ENCODE results near the gene ASAP2. TPM values are rescaled to one million over a fixed set of nuclear protein-coding genes. Genes with fewer than 3 reads are reported as not detected.

Gene ASAP2
- polyA plus RNA-seq, 4 donors = 10.8 to 21.9 (median 13.8) TPM

GRCh38 chr2:9400268-9401058, 193.9 kb downstream of the ASAP2 start:
- Histone ChIP-seq H3K9me3 (ENCODE audit: control insufficient read depth in 2 of 2, insufficient read depth in 1 of 2, low read depth in 1 of 2, low read length in 1 of 2) (no peaks in the 10 kb centered on the region), H3K36me3 (ENCODE audit: control insufficient read depth in 3 of 3, insufficient read depth in 2 of 3, low read depth in 1 of 3, low read length in 3 of 3) (peaks cover 0 to 62% (median 2%) of the 10 kb centered on the region in 3 donors), H3K27ac (ENCODE audit: low read depth in 1 of 3, low read length in 2 of 3) (no peak overlapping the region), H3K27me3 (ENCODE audit: control insufficient read depth in 3 of 3, insufficient read depth in 3 of 3, low read length in 3 of 3) (no peaks in the 10 kb centered on the region), H3K4me1 (ENCODE audit: control insufficient read depth in 3 of 3, insufficient read depth in 2 of 3, low read depth in 1 of 3, low read length in 2 of 3) (no peaks in the 10 kb centered on the region), H3K4me3 (ENCODE audit: low read depth in 1 of 3, low read length in 3 of 3) (no peak overlapping the region)
- FAIRE-seq = no peak
- DNase-seq = no peak
- WGBS, 3 donors = 85 to 91% (median 86%) methylated on average over 9 to 12 of the region's 12 CpGs

GRCh38 chr2:9401059-9401547, 194.5 kb downstream of the ASAP2 start:
- Histone ChIP-seq H3K36me3 (ENCODE audit: control insufficient read depth in 3 of 3, insufficient read depth in 2 of 3, low read depth in 1 of 3, low read length in 3 of 3) (peaks cover 0 to 60% (median 2%) of the 10 kb centered on the region in 3 donors), H3K9me3 (ENCODE audit: control insufficient read depth in 2 of 2, insufficient read depth in 1 of 2, low read depth in 1 of 2, low read length in 1 of 2) (no peaks in the 10 kb centered on the region), H3K27me3 (ENCODE audit: control insufficient read depth in 3 of 3, insufficient read depth in 3 of 3, low read length in 3 of 3) (no peaks in the 10 kb centered on the region), H3K27ac (ENCODE audit: low read depth in 1 of 3, low read length in 2 of 3) (no peak overlapping the region), H3K4me1 (ENCODE audit: control insufficient read depth in 3 of 3, insufficient read depth in 2 of 3, low read depth in 1 of 3, low read length in 2 of 3) (no peaks in the 10 kb centered on the region), H3K4me3 (ENCODE audit: low read depth in 1 of 3, low read length in 3 of 3) (no peak overlapping the region)
- 92 to 97% (median 95%) methylated on average over 12 of the region's 12 CpGs for WGBS, 3 donors
- FAIRE-seq (no peak), DNase-seq (no peak)

GRCh38 chr2:9401646-9402371, 195.2 kb downstream of the ASAP2 start:
- Histone ChIP-seq H3K4me3 (ENCODE audit: low read depth in 1 of 3, low read length in 3 of 3) (no peak overlapping the region), H3K9me3 (ENCODE audit: control insufficient read depth in 2 of 2, insufficient read depth in 1 of 2, low read depth in 1 of 2, low read length in 1 of 2) (no peaks in the 10 kb centered on the region), H3K4me1 (ENCODE audit: control insufficient read depth in 3 of 3, insufficient read depth in 2 of 3, low read depth in 1 of 3, low read length in 2 of 3) (no peaks in the 10 kb centered on the region), H3K36me3 (ENCODE audit: control insufficient read depth in 3 of 3, insufficient read depth in 2 of 3, low read depth in 1 of 3, low read length in 3 of 3) (peaks cover 0 to 53% (median 2%) of the 10 kb centered on the region in 3 donors), H3K27ac (ENCODE audit: low read depth in 1 of 3, low read length in 2 of 3) (no peak overlapping the region), H3K27me3 (ENCODE audit: control insufficient read depth in 3 of 3, insufficient read depth in 3 of 3, low read length in 3 of 3) (no peaks in the 10 kb centered on the region)
- FAIRE-seq (no peak), DNase-seq (no peak)
- WGBS, 3 donors = 89 to 95% (median 94%) methylated on average over 19 of the region's 19 CpGs

GRCh38 chr2:9403924-9404323, 197.3 kb downstream of the ASAP2 start:
- Histone ChIP-seq H3K9me3 (ENCODE audit: control insufficient read depth in 2 of 2, insufficient read depth in 1 of 2, low read depth in 1 of 2, low read length in 1 of 2) (no peaks in the 10 kb centered on the region), H3K27ac (ENCODE audit: low read depth in 1 of 3, low read length in 2 of 3) (no peak overlapping the region), H3K36me3 (ENCODE audit: control insufficient read depth in 3 of 3, insufficient read depth in 2 of 3, low read depth in 1 of 3, low read length in 3 of 3) (peaks cover 2 to 54% (median 3%) of the 10 kb centered on the region in 3 donors), H3K4me1 (ENCODE audit: control insufficient read depth in 3 of 3, insufficient read depth in 2 of 3, low read depth in 1 of 3, low read length in 2 of 3) (no peaks in the 10 kb centered on the region), H3K27me3 (ENCODE audit: control insufficient read depth in 3 of 3, insufficient read depth in 3 of 3, low read length in 3 of 3) (no peaks in the 10 kb centered on the region), H3K4me3 (ENCODE audit: low read depth in 1 of 3, low read length in 3 of 3) (no peak overlapping the region)
- FAIRE-seq (no peak), DNase-seq (no peak)
- 71 to 85% (median 80%) methylated on average over 2 of the region's 2 CpGs for WGBS, 3 donors

GRCh38 chr2:9404451-9404850, 197.8 kb downstream of the ASAP2 start:
- no peaks in the 10 kb centered on the region for H3K4me1 ChIP-seq (ENCODE audit: control insufficient read depth in 3 of 3, insufficient read depth in 2 of 3, low read depth in 1 of 3, low read length in 2 of 3)
- WGBS, 3 donors = 82 to 90% (median 90%) methylated on average over 4 of the region's 4 CpGs
- no peaks in the 10 kb centered on the region for H3K9me3 ChIP-seq (ENCODE audit: control insufficient read depth in 2 of 2, insufficient read depth in 1 of 2, low read depth in 1 of 2, low read length in 1 of 2)
- peaks cover 2 to 49% (median 3%) of the 10 kb centered on the region in 3 donors for H3K36me3 ChIP-seq (ENCODE audit: control insufficient read depth in 3 of 3, insufficient read depth in 2 of 3, low read depth in 1 of 3, low read length in 3 of 3)
- H3K27ac ChIP-seq (ENCODE audit: low read depth in 1 of 3, low read length in 2 of 3) = no peak overlapping the region
- FAIRE-seq (no peak), DNase-seq (no peak)
- no peak overlapping the region for H3K4me3 ChIP-seq (ENCODE audit: low read depth in 1 of 3, low read length in 3 of 3)
- H3K27me3 ChIP-seq (ENCODE audit: control insufficient read depth in 3 of 3, insufficient read depth in 3 of 3, low read length in 3 of 3) = no peaks in the 10 kb centered on the region

GRCh38 chr2:9405636-9406035, 199.0 kb downstream of the ASAP2 start:
- no peaks in the 10 kb centered on the region for H3K9me3 ChIP-seq (ENCODE audit: control insufficient read depth in 2 of 2, insufficient read depth in 1 of 2, low read depth in 1 of 2, low read length in 1 of 2)
- FAIRE-seq = no peak

GRCh38 chr2:9406529-9407362, 200.1 kb downstream of the ASAP2 start:
- no peak overlapping the region for H3K4me3 ChIP-seq (ENCODE audit: low read depth in 1 of 3, low read length in 3 of 3)
- WGBS, 3 donors = 67 to 83% (median 79%) methylated on average over 13 of the region's 13 CpGs
- H3K9me3 ChIP-seq (ENCODE audit: control insufficient read depth in 2 of 2, insufficient read depth in 1 of 2, low read depth in 1 of 2, low read length in 1 of 2) = no peaks in the 10 kb centered on the region
- no peaks in the 10 kb centered on the region for H3K4me1 ChIP-seq (ENCODE audit: control insufficient read depth in 3 of 3, insufficient read depth in 2 of 3, low read depth in 1 of 3, low read length in 2 of 3)
- FAIRE-seq (no peak), DNase-seq (no peak)
- no peaks in the 10 kb centered on the region for H3K27me3 ChIP-seq (ENCODE audit: control insufficient read depth in 3 of 3, insufficient read depth in 3 of 3, low read length in 3 of 3)
- H3K36me3 ChIP-seq (ENCODE audit: control insufficient read depth in 3 of 3, insufficient read depth in 2 of 3, low read depth in 1 of 3, low read length in 3 of 3) = peaks cover 2 to 47% (median 3%) of the 10 kb centered on the region in 3 donors
- H3K27ac ChIP-seq (ENCODE audit: low read depth in 1 of 3, low read length in 2 of 3) = no peak overlapping the region

More at GRCh38 chr2:9405636-9406035, 199.0 kb downstream of the ASAP2 start:
- no peak for DNase-seq
- Histone ChIP-seq H3K4me1 (ENCODE audit: control insufficient read depth in 3 of 3, insufficient read depth in 2 of 3, low read depth in 1 of 3, low read length in 2 of 3) (no peaks in the 10 kb centered on the region), H3K27ac (ENCODE audit: low read depth in 1 of 3, low read length in 2 of 3) (no peak overlapping the region), H3K4me3 (ENCODE audit: low read depth in 1 of 3, low read length in 3 of 3) (no peak overlapping the region), H3K27me3 (ENCODE audit: control insufficient read depth in 3 of 3, insufficient read depth in 3 of 3, low read length in 3 of 3) (no peaks in the 10 kb centered on the region), H3K36me3 (ENCODE audit: control insufficient read depth in 3 of 3, insufficient read depth in 2 of 3, low read depth in 1 of 3, low read length in 3 of 3) (peaks cover 2 to 51% (median 3%) of the 10 kb centered on the region in 3 donors)
- WGBS, 3 donors = 88 to 100% (median 93%) methylated on average over 2 of the region's 2 CpGs

- 83 to 92% (median 88%) methylated on average over 8 of the region's 8 CpGs for WGBS, 3 donors
- no peaks in the 10 kb centered on the region for H3K27me3 ChIP-seq (ENCODE audit: control insufficient read depth in 3 of 3, insufficient read depth in 3 of 3, low read length in 3 of 3)
- DNase-seq (no peak), FAIRE-seq (no peak)
- no peaks in the 10 kb centered on the region for H3K9me3 ChIP-seq (ENCODE audit: control insufficient read depth in 2 of 2, insufficient read depth in 1 of 2, low read depth in 1 of 2, low read length in 1 of 2)
- no peak overlapping the region for H3K4me3 ChIP-seq (ENCODE audit: low read depth in 1 of 3, low read length in 3 of 3)
- no peaks in the 10 kb centered on the region for H3K4me1 ChIP-seq (ENCODE audit: control insufficient read depth in 3 of 3, insufficient read depth in 2 of 3, low read depth in 1 of 3, low read length in 2 of 3)
- H3K27ac ChIP-seq (ENCODE audit: low read depth in 1 of 3, low read length in 2 of 3) = no peak overlapping the region
- H3K36me3 ChIP-seq (ENCODE audit: control insufficient read depth in 3 of 3, insufficient read depth in 2 of 3, low read depth in 1 of 3, low read length in 3 of 3) = peaks cover 1 to 44% (median 5%) of the 10 kb centered on the region in 3 donors
These were observed 200.8 kb downstream of the ASAP2 start for GRCh38 chr2:9407363-9407811.

All from small intestine (tissue), 7 donors.